GM23338 (cell line): ENCODE measurements around the gene UST. TPM values are rescaled to one million over a fixed set of nuclear protein-coding genes. Genes with fewer than 3 reads are reported as not detected.

Source experiments
- ATAC-seq: fragments of 200-7000 bp; cut with Tn5 transposase; 3 replicates; pipeline ENCODE4 v1.9.1; 2020
- DNase-seq: peaks from one replicate; pipeline ENCODE4 v3.0.0-alpha.2; 2015; ENCODE audit warnings: low spot score
- H2AFZ ChIP-seq: fragments of 200-600 bp; sonication (generic); 2 replicates; pipeline ENCODE4 v1.8.0; 2016; ENCODE audit warnings: antibody characterized with exemption, mild to moderate bottlenecking, moderate library complexity
- H3F3A ChIP-seq: fragments of 200-600 bp; sonication (generic); replicated peaks from 2 replicates; pipeline ENCODE4 v1.8.0; 2017; ENCODE audit warnings: antibody characterized with exemption, mixed run types, low read depth
- H3K27ac ChIP-seq: fragments of 200-600 bp; sonication (generic); 2 replicates; pipeline ENCODE4 v1.6.1; 2016; ENCODE audit warnings: low read depth
- H3K27me3 ChIP-seq: fragments of 200-600 bp; sonication (generic); 2 replicates; pipeline ENCODE4 v1.8.0; 2016; ENCODE audit warnings: mild to moderate bottlenecking, mixed run types, moderate library complexity; ENCODE audit not compliant: insufficient read depth
- H3K36me3 ChIP-seq: fragments of 200-600 bp; sonication (generic); 2 replicates; pipeline ENCODE4 v1.8.0; 2016; ENCODE audit warnings: mild to moderate bottlenecking; ENCODE audit not compliant: insufficient read depth
- H3K4me1 ChIP-seq: fragments of 200-600 bp; sonication (generic); 2 replicates; pipeline ENCODE4 v1.8.0; 2016; ENCODE audit warnings: mild to moderate bottlenecking, moderate library complexity; ENCODE audit not compliant: insufficient read depth
- H3K4me2 ChIP-seq: fragments of 200-600 bp; sonication (generic); 2 replicates; pipeline ENCODE4 v1.7.1; 2017; ENCODE audit warnings: mixed run types
- H3K4me3 ChIP-seq: fragments of 200-600 bp; sonication (generic); 2 replicates; pipeline ENCODE4 v1.6.1; 2016; ENCODE audit warnings: mixed run types
- H3K79me2 ChIP-seq: fragments of 200-600 bp; sonication (generic); replicated peaks from 2 replicates; pipeline ENCODE4 v1.8.0; 2017; ENCODE audit warnings: mild to moderate bottlenecking; ENCODE audit not compliant: insufficient read depth
- H3K9me2 ChIP-seq: fragments of 200-600 bp; sonication (generic); 2 replicates; pipeline ENCODE4 v1.8.0; 2017; ENCODE audit not compliant: insufficient read depth
- H4K20me1 ChIP-seq: fragments of 200-600 bp; sonication (generic); replicated peaks from 2 replicates; pipeline ENCODE4 v1.8.0; 2017; ENCODE audit warnings: mild to moderate bottlenecking; ENCODE audit not compliant: insufficient read depth
- H3K27ac Mint-ChIP-seq: 2 replicates; pipeline ENCODE4 v1.8.0; 2020; ENCODE audit warnings: inconsistent platforms, mild to moderate bottlenecking, moderate library complexity, mixed read lengths
- H3K27me3 Mint-ChIP-seq: 3 replicates; pipeline ENCODE4 v1.8.0; 2022; ENCODE audit warnings: low read depth, mild to moderate bottlenecking, moderate library complexity, mixed read lengths, inconsistent platforms; ENCODE audit not compliant: insufficient read depth, poor library complexity
- H3K36me3 Mint-ChIP-seq: 3 replicates; pipeline ENCODE4 v1.8.0; 2021; ENCODE audit warnings: low read depth, mild to moderate bottlenecking, inconsistent platforms, moderate library complexity, mixed read lengths
- H3K4me1 Mint-ChIP-seq: 3 replicates; pipeline ENCODE4 v1.8.0; 2020; ENCODE audit warnings: mild to moderate bottlenecking, inconsistent platforms, mixed read lengths
- H3K4me3 Mint-ChIP-seq: 3 replicates; pipeline ENCODE4 v1.8.0; 2021; ENCODE audit warnings: moderate library complexity, mild to moderate bottlenecking, inconsistent platforms, mixed read lengths
- H3K9me3 Mint-ChIP-seq: 3 replicates; pipeline ENCODE4 v1.8.0; 2020; ENCODE audit warnings: moderate library complexity, mild to moderate bottlenecking, inconsistent platforms, mixed read lengths
- CREB1 ChIP-seq: fragments of 250-450 bp; sonication (Bioruptor Pico); IDR thresholded peaks from 2 replicates; pipeline ENCODE4 v1.5.0; 2020; ENCODE audit warnings: low read depth, mild to moderate bottlenecking, moderate library complexity
- CTCF ChIP-seq, 2 experiments: fragments of 200-600 bp in 1 of 2; sonication (generic) in 1 of 2; conservative IDR thresholded peaks; 2 replicates each; pipeline versions ENCODE4 v1.5.1 to v1.6.1; 2016 to 2017; ENCODE audit warnings: antibody characterized with exemption in 2 of 2, low read depth in 2 of 2, mild to moderate bottlenecking in 2 of 2, moderate library complexity in 1 of 2
- ETS1 ChIP-seq: IDR thresholded peaks from 2 replicates; pipeline ENCODE4 v1.6.1; 2016; ENCODE audit warnings: antibody characterized with exemption
- EZH2 ChIP-seq: fragments of 200-600 bp; sonication (generic); IDR thresholded peaks from one replicate; pipeline ENCODE4 v1.8.0; 2017; ENCODE audit warnings: antibody characterized with exemption, mild to moderate bottlenecking, low read depth; ENCODE audit not compliant: unreplicated experiment
- EZH2phosphoT487 ChIP-seq: fragments of 200-600 bp; sonication (generic); IDR thresholded peaks from one replicate; pipeline ENCODE4 v1.8.1; 2018; ENCODE audit warnings: antibody characterized with exemption; ENCODE audit not compliant: unreplicated experiment
- JUNB ChIP-seq: IDR thresholded peaks from one replicate; pipeline ENCODE4 v1.6.1; 2016; ENCODE audit warnings: antibody characterized with exemption; ENCODE audit not compliant: unreplicated experiment
- NANOG ChIP-seq: IDR thresholded peaks from 2 replicates; pipeline ENCODE4 v1.6.1; 2016; ENCODE audit warnings: antibody characterized with exemption, borderline replicate concordance
- POLR2AphosphoS5 ChIP-seq: IDR thresholded peaks from 2 replicates; pipeline ENCODE4 v1.6.1; 2016; ENCODE audit warnings: antibody characterized with exemption, low read depth
- REST ChIP-seq: IDR thresholded peaks from one replicate; pipeline ENCODE4 v1.6.1; 2018; ENCODE audit warnings: antibody characterized with exemption; ENCODE audit not compliant: unreplicated experiment
- STAT1 ChIP-seq: IDR thresholded peaks from one replicate; pipeline ENCODE4 v1.6.1; 2016; ENCODE audit warnings: antibody characterized with exemption; ENCODE audit not compliant: unreplicated experiment
- ZNF114 ChIP-seq: fragments of 250-450 bp; sonication (Bioruptor Pico); IDR thresholded peaks from 2 replicates; pipeline ENCODE4 v1.5.0; 2020; ENCODE audit warnings: mild to moderate bottlenecking, moderate library complexity
- ZNF331 ChIP-seq: fragments of 250-450 bp; sonication (Bioruptor Pico); IDR thresholded peaks from 2 replicates; pipeline ENCODE4 v1.5.0; 2020; ENCODE audit warnings: low read depth, mild to moderate bottlenecking, moderate library complexity
- ZNF462 ChIP-seq: fragments of 250-450 bp; sonication (Bioruptor Pico); IDR thresholded peaks from 2 replicates; pipeline ENCODE4 v1.5.0; 2020; ENCODE audit warnings: mild to moderate bottlenecking, moderate library complexity
- polyA plus RNA-seq: library from polyadenylated mRNA; unstranded; fragments of >200 nt; fragmentation: Nextera tagmentation; extraction: Ambion mirVana; gene quantifications from 2 replicates; pipeline ENCODE4 v1.2.1, GENCODE V29; 2016
- total RNA-seq: library from RNA; depleted of rRNA; stranded (reverse); fragments of >200 nt; shearing (Covaris generic); gene quantifications from 2 replicates; pipeline ENCODE4 v1.2.3, GENCODE V29; 2014

UST gene
- total and polyA plus RNA-seq, 2 experiments from 2014 or later = 12.6 to 33.0 TPM

GRCh38 chr6:148842296-148843019 lies 95.6 kb downstream of the UST start:
- peak; percentile 30; the same call in 2 of the 3 replicates for ATAC-seq
- H3K4me2 ChIP-seq = no peak overlapping the region
- no peaks in the 10 kb centered on the region for H3F3A ChIP-seq
- Mint-ChIP-seq H3K27ac (no peak overlapping the region; the same call in 1 of the 2 replicates), H3K9me3 (no peaks in the 10 kb centered on the region), H3K27me3 (peaks cover 3% of the 10 kb centered on the region), H3K36me3 (peaks cover 12% of the 10 kb centered on the region), H3K4me3 (no peak overlapping the region), H3K4me1 (peaks cover 45% of the 10 kb centered on the region)
- H4K20me1 ChIP-seq = peaks cover 2% of the 10 kb centered on the region; the same call in 1 of the 2 replicates
- no peaks in the 10 kb centered on the region for H3K36me3 ChIP-seq
- no peaks in the 10 kb centered on the region for H3K27me3 ChIP-seq
- H3K4me1 ChIP-seq = peaks cover 26% of the 10 kb centered on the region
- H3K79me2 ChIP-seq = peaks cover 95% of the 10 kb centered on the region
- TF ChIP-seq ETS1 = no peak
- TF ChIP-seq POLR2AphosphoS5 = no peak
- TF ChIP-seq STAT1 = no peak
- TF ChIP-seq JUNB = no peak
- no peak for TF ChIP-seq ZNF331 (CRISPR knock-in tag)
- TF ChIP-seq ZNF114 (CRISPR knock-in tag) = no peak
- no peak for TF ChIP-seq EZH2
- TF ChIP-seq REST = no peak
- no peak for TF ChIP-seq CTCF (conservative IDR thresholded peaks at IDR 0.05; ENCODE audit: low read depth in 2 of 2)
- TF ChIP-seq ZNF462 (CRISPR knock-in tag) = no peak
- no peak for TF ChIP-seq EZH2phosphoT487
- TF ChIP-seq NANOG = no peak
- TF ChIP-seq CREB1 = no peak
- H3K27ac ChIP-seq = peak overlapping the region; percentile 5; the same call in 1 of the 2 replicates
- DNase-seq = no peak
- H3K9me2 ChIP-seq = peaks cover 8% of the 10 kb centered on the region; the same call in 1 of the 2 replicates
- no peak overlapping the region for H3K4me3 ChIP-seq
- no peak overlapping the region for H2AFZ ChIP-seq
